Breast epithelium (tissue), 3 donors: Measurements from ENCODE around the gene SYNPO.

Experiments used
- CTCF ChIP-seq, 3 donors: fragments of 450-650 bp; IDR thresholded peaks; one replicate each; pipeline ENCODE4 v1.5.1; 2016 to 2017; ENCODE audit warnings: antibody characterized with exemption in 3 of 3, mild to moderate bottlenecking in 3 of 3, moderate library complexity in 3 of 3
- POLR2A ChIP-seq: fragments of 450-650 bp; IDR thresholded peaks from one replicate; pipeline ENCODE4 v1.6.1; 2016; ENCODE audit warnings: antibody characterized with exemption, mild to moderate bottlenecking, moderate library complexity
- POLR2AphosphoS5 ChIP-seq, 3 donors: sonication (generic); formaldehyde crosslinking; IDR thresholded peaks; one replicate each; pipeline ENCODE4 v1.6.1; 2017; ENCODE audit warnings: antibody characterized with exemption in 3 of 3

- no peak for TF ChIP-seq CTCF (IDR thresholded peaks at IDR 0.05)
- TF ChIP-seq POLR2A = no peak
- TF ChIP-seq POLR2AphosphoS5 (IDR thresholded peaks at IDR 0.05) = no peak
Measured at GRCh38 chr5:150590979-150591695, 49.3 kb upstream of the SYNPO start.
